22Rv1 (cell line): ENCODE measurements around the gene PDHX.
A peak's percentile ranks its signal among the peaks of the same experiment; 100 is the strongest.

Experiments
- H3K27ac ChIP-seq: fragments of 450-650 bp; 2 replicates; pipeline ENCODE4 v1.5.1; 2017
- ZFX ChIP-seq: fragments of 450-650 bp; IDR thresholded peaks from 2 replicates; pipeline ENCODE4 v1.6.1; 2017; ENCODE audit warnings: antibody characterized with exemption, borderline replicate concordance
- TF ChIP-seq, protein P1 (sequence below): fragments of 450-650 bp; IDR thresholded peaks from 2 replicates; pipeline ENCODE4 v1.5.1; 2017; ENCODE audit warnings: mild to moderate bottlenecking

The PDHX gene

DNA sequence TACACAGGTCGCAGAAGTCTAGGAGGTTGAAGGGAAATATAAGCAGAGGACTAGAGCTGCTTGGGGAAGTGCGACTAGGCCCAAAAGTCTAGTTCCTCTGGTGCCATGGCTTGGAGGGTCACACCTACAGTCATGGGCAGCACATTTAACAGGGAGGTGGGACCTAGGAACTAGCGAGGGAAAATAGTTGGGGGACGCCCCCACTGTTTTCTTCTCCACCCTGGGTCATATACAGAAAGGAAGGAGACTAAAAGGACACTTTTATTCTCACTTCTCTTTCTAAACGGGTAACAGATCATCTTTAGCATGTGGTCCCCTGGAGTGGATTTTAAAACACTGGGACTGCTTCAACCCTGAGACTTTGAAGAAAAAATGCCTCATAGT lies 16.8 kb upstream of the PDHX start:
- TF ChIP-seq, protein P1, sequence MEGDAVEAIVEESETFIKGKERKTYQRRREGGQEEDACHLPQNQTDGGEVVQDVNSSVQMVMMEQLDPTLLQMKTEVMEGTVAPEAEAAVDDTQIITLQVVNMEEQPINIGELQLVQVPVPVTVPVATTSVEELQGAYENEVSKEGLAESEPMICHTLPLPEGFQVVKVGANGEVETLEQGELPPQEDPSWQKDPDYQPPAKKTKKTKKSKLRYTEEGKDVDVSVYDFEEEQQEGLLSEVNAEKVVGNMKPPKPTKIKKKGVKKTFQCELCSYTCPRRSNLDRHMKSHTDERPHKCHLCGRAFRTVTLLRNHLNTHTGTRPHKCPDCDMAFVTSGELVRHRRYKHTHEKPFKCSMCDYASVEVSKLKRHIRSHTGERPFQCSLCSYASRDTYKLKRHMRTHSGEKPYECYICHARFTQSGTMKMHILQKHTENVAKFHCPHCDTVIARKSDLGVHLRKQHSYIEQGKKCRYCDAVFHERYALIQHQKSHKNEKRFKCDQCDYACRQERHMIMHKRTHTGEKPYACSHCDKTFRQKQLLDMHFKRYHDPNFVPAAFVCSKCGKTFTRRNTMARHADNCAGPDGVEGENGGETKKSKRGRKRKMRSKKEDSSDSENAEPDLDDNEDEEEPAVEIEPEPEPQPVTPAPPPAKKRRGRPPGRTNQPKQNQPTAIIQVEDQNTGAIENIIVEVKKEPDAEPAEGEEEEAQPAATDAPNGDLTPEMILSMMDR = no peak
- no peak for TF ChIP-seq ZFX

DNA sequence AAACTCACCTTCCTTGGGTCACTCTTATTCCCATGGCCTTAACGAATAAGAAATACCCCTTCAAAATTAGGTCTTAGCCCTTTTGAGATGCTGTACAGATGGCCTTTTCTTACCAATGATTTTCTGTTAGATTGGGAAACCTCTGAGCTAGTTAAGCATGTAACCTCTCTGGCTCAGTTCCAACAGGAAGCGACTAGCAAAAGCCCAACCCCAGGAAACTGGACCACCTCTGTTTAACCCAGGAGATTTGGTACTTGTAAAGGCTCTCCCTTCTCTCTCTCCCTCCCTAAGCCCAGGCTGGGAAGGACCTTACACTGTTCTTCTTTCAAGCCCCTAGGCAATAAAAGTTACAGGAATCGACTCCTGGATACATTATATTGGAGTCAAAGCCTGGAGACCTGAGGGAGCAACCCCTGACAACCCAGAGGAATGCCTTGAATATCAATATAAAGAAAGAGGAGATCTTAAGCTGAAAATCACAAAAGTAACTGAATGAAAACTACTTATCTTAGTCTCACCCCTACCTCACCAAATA lies 11.9 kb upstream of the PDHX start:
- no peak for TF ChIP-seq ZFX
- TF ChIP-seq, protein P1 = no peak
- H3K27ac ChIP-seq = no peak overlapping the region

More for the DNA sequence above, 16.8 kb upstream of the PDHX start:
- H3K27ac ChIP-seq = no peak overlapping the region

DNA sequence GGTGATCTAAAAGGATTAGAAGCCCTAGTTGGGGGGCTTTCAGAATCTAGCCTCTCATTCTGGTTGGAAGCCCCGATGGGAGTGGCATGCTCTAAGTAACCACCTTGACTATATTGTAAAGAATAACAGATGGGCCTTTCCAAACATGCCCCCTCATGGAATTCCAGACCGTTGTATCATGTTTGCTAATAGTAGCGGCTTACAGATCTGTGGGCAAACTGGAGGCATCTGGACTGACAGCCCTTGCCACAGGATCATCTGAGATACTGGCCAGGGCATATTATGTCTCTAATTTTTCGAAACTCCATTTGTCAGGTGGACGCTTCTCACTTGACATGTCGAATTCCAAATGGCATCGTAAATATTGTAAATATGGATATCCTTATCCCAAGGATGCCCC lies 10.8 kb upstream of the PDHX start:
- H3K27ac ChIP-seq = no peak overlapping the region
- TF ChIP-seq, protein P1 = no peak
- TF ChIP-seq ZFX = no peak

DNA sequence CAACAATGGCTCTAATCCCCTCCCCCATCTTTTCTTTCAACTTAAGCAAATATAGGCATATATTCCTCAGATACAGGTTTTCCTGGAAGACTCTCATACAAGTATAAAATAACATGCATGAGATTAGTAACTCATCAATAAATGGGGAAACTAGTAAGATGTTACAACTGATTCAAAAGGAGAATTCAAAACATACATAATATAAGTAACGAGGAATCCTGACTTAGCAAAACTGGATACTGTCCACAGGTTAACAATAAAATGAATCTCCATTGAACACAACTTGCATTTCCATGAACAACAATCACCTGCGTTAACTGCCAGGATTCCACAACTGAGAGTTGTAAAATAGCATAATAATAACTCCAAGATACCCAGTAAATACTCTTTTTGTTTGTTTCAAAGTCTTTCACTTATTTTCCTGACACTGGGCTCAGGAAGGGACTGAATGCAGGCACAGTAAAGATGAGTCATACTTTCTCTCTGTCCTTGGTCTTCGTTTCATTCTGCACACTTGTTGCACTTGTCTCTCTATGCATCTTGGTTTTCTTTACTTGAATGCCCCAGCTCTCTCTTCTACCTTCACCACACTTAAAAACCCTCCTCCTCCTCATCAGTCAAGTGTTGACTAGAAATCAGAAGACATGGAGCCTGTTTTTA lies 8.4 kb upstream of the PDHX start:
- TF ChIP-seq ZFX = no peak
- TF ChIP-seq, protein P1 = no peak
- H3K27ac ChIP-seq = no peak overlapping the region

DNA sequence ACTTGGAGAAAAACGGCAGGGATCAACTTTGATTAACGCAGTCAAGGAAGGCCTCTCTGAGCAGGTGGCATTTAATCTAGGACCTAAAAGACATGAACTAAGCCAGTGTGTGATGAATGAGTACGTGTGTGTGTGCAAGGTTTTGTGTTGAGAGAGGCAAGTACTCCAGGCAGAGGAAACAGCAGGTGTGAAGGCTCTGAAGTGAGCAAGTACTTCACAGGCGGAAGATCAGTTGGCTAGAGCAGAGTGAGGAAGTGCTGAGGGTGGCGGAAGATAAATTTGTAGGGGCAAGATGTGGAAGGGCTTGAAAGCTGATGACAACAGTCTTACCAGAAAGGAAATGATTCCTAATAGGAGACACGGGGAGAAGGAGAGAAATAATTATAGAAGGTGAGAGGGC lies 7.0 kb upstream of the PDHX start:
- TF ChIP-seq, protein P1 = no peak
- TF ChIP-seq ZFX = no peak
- no peak overlapping the region for H3K27ac ChIP-seq

DNA sequence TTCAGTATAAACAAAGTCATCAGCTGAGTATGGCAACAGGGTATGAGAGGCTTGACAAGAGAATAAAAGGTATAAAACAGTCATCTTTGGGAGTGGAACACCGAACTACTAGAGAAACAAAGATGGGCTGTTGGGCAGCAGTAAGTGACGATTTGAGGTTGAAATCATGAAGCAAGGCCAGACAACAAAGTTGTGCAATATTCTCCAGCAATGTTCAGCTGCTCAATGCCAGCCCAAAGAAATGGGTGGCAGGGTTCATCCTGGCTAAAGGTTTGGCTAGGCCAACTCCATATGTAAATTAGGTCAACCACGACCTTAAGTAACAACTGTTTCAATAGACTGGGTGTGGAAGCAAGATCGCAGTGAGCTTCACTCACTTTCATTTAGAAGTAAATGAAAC lies 6.5 kb upstream of the PDHX start:
- no peak overlapping the region for H3K27ac ChIP-seq
- TF ChIP-seq, protein P1 = no peak
- no peak for TF ChIP-seq ZFX

DNA sequence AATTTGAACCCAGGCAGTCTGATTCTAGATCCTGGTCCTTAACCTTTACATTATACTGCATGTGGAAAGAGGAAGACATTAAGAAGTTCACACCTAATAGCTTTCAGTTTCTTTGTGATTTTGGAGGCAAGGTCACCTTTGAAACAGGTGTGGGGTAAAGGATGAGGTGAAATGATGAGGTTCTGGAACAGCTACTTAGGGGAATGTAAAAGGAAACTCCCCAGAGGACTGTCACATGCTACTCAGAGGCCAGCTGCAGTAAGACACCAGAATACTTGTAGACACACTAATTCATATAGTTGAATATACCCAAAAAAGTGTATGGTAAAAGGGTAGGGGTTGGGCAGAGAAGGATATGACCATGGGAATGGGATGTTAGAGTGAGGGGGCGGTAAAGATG lies 5.6 kb upstream of the PDHX start:
- peak overlapping the region; percentile 36 for H3K27ac ChIP-seq
- TF ChIP-seq, protein P1 = no peak
- no peak for TF ChIP-seq ZFX
